ENCODE results near the gene SAYSD1. TPM values are rescaled to one million over a fixed set of nuclear protein-coding genes. Genes with fewer than 3 reads are reported as not detected.

Gene SAYSD1
- total RNA-seq, 6 donors from 2014 or later = 9.4 to 19.9 (median 16.5) TPM

DNA sequence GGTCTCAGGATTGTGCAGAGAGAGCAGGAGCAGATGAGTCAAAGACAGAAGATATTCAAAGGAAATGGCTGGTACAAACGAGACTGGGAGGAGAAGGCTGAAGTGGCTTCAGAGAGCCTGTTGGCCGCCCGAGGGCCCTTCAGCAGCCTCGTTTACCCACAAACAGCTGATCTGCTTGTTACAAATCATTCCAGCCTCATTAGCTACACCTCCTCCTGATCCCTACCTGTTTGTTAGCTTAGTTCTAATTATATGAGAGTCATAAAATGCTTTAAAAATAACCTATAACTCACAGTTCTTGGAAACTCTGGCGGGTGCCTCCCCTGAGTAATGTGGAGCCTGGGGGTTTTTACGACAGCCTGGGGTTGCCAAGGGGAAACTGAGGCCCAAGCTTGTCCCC is 53.8 kb downstream of the SAYSD1 start:
- ATAC-seq (ENCODE audit: low FRiP score in 2 of 2) = no peak
- Histone ChIP-seq H3K4me1 (no peaks in the 10 kb centered on the region), H3K27me3 (no peaks in the 10 kb centered on the region), H3K27ac (no peak overlapping the region), H3K4me3 (no peak overlapping the region), H3K36me3 (no peaks in the 10 kb centered on the region), H3K9me3 (no peaks in the 10 kb centered on the region)
- TF ChIP-seq EP300 (IDR thresholded peaks at IDR 0.05) = no peak
- TF ChIP-seq, protein P1, sequence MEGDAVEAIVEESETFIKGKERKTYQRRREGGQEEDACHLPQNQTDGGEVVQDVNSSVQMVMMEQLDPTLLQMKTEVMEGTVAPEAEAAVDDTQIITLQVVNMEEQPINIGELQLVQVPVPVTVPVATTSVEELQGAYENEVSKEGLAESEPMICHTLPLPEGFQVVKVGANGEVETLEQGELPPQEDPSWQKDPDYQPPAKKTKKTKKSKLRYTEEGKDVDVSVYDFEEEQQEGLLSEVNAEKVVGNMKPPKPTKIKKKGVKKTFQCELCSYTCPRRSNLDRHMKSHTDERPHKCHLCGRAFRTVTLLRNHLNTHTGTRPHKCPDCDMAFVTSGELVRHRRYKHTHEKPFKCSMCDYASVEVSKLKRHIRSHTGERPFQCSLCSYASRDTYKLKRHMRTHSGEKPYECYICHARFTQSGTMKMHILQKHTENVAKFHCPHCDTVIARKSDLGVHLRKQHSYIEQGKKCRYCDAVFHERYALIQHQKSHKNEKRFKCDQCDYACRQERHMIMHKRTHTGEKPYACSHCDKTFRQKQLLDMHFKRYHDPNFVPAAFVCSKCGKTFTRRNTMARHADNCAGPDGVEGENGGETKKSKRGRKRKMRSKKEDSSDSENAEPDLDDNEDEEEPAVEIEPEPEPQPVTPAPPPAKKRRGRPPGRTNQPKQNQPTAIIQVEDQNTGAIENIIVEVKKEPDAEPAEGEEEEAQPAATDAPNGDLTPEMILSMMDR (IDR thresholded peaks at IDR 0.05) = no peak
- no peak for TF ChIP-seq POLR2A (IDR thresholded peaks at IDR 0.05)
- no peak for TF ChIP-seq POLR2AphosphoS5 (IDR thresholded peaks at IDR 0.05)
- DNase-seq = peak in 1 of 2 donors; percentile 31
- 56 to 63% methylated on average over 6 of the region's 6 CpGs for whole genome bisulfite sequencing, 2 donors

DNA sequence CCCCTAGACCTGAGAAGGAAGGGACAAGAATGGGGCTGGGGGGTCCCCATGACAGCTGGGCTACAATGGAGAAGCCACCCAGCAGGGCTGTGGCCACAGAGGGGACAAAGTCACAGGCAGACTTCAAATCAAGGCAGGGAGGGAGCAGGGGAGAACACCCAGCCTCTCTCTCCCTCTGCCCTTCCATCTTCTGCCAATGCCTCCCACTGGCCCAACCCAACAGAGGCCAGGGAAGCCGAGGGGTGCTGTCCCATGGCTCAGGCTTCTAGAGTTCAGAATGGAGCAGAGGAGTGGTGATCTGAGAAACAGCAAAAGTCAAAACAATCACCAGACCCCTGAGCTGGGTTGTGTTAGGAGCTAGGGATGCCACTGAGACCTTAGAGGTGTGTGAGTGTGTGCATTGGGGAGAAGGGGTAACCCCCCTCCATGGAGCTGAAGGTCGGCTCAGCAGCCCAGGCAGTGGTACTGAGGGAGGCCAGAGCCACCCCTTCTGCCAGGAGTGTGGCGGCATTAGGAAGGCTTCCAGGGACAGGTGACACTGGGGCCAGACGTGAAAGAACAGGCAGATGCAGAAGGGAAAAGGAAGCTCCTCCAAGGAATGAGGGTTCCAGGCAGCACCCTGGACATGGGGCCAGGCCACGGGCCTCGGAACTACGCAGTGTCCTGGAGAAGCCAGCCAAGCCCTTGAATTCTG is 54.4 kb downstream of the SAYSD1 start:
- Histone ChIP-seq H3K4me1 (no peaks in the 10 kb centered on the region), H3K27me3 (no peaks in the 10 kb centered on the region), H3K27ac (no peak overlapping the region), H3K4me3 (no peak overlapping the region), H3K9me3 (no peaks in the 10 kb centered on the region), H3K36me3 (no peaks in the 10 kb centered on the region)
- WGBS, 2 donors = 88 to 92% methylated on average over 7 of the region's 7 CpGs
- TF ChIP-seq POLR2AphosphoS5 (IDR thresholded peaks at IDR 0.05) (no peak), EP300 (IDR thresholded peaks at IDR 0.05) (no peak), POLR2A (IDR thresholded peaks at IDR 0.05) (no peak)
- TF ChIP-seq, protein P1 (IDR thresholded peaks at IDR 0.05) = no peak
- DNase-seq (no peak), ATAC-seq (ENCODE audit: low FRiP score in 2 of 2) (no peak)

DNA sequence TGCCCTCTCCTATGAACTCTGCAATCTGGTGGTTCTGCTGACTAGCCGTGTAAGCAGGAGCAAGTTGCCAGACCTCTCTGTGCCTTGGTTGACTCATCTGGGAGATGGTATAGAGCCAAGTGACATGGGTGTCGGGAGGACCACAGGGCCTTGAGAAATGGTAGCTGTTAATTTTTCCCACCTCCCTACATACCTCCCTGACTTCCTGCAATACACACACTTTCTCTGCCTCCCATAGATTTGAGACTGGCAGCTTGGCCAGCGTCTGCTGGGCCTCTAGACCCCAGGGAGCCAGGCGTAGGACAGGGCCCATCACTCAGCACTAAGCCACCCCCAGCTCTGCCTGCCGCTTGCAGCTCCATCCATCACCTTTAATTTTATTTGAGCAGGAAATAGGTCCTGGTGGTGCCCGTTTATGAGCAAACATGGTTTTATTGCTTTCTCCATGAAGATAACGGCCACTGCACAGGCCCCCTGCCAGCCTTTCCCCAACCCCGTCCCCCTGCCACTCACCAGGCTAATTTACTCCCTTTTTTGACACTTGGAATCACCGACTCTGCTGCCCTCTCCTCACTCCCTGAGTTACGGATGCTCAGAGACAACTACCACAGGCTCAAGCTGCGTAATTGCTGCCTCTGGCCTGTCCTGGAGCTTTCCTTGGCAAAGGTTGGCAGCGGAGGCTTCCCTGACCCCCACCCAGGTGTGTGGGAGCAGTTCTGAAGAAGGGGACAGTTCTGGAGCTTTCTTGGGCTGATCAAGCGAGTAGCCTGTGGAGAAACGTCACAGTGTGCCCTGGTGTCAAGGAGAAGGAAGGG is 55.3 kb downstream of the SAYSD1 start:
- no peaks in the 10 kb centered on the region for H3K9me3 ChIP-seq
- DNase-seq (no peak), ATAC-seq (ENCODE audit: low FRiP score in 2 of 2) (no peak)
- WGBS, 2 donors = 77 to 85% methylated on average over 13 to 14 of the region's 14 CpGs
- H3K4me1 ChIP-seq = no peaks in the 10 kb centered on the region
- no peak overlapping the region for H3K27ac ChIP-seq
- TF ChIP-seq EP300 (IDR thresholded peaks at IDR 0.05) = no peak
- no peak for TF ChIP-seq POLR2AphosphoS5 (IDR thresholded peaks at IDR 0.05)
- TF ChIP-seq POLR2A (IDR thresholded peaks at IDR 0.05) = no peak
- TF ChIP-seq, protein P1 (IDR thresholded peaks at IDR 0.05) = no peak
- H3K4me3 ChIP-seq = no peak overlapping the region
- no peaks in the 10 kb centered on the region for H3K27me3 ChIP-seq
- H3K36me3 ChIP-seq = no peaks in the 10 kb centered on the region

DNA sequence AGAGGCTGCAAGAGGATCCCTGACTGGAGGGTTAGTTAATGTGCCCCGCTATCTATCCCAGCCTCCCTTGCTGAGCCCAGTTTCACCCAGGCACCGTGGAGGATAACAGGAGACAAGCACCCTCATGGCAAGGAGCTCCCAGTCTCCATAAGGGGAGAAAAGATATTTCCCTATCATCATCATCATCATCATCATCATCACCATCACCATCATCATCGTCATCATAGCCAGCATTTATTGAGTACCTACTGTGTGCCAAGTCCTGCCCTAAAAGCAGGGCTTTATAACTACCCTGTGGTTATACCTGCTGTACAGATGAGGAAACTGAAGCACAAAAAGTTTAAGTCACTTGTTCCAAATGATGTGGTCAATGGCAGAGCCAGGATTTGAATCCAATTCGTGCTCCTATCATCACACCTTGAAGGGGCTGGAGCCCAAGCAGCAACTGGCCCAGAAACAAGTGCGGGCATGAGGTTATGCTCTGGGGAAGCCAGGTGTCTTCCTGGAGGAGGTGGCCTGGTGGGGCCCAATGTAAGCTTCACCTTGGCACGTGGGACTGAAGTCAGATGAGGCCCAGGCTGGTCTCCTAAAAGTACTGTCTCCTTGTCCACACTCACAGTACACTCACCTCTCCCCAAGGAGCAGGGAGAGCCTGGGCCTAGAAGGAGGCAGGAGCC is 56.4 kb downstream of the SAYSD1 start:
- 75 to 83% methylated on average over 5 to 6 of the region's 6 CpGs for WGBS, 2 donors
- no peak for DNase-seq
- no peaks in the 10 kb centered on the region for H3K4me1 ChIP-seq
- ATAC-seq (ENCODE audit: low FRiP score in 2 of 2) = no peak
- H3K27me3 ChIP-seq = no peaks in the 10 kb centered on the region
- no peak overlapping the region for H3K4me3 ChIP-seq
- H3K36me3 ChIP-seq = no peaks in the 10 kb centered on the region
- H3K9me3 ChIP-seq = no peaks in the 10 kb centered on the region
- no peak overlapping the region for H3K27ac ChIP-seq
- TF ChIP-seq, protein P1 (IDR thresholded peaks at IDR 0.05) = no peak
- TF ChIP-seq EP300 (IDR thresholded peaks at IDR 0.05) = no peak

Measured in upper lobe of left lung (tissue), 6 donors.